Astrocyte (in vitro differentiated cells and primary cell): ENCODE data around the gene ZNF813. TPM values are rescaled to one million over a fixed set of nuclear protein-coding genes. Genes with fewer than 3 reads are reported as not detected.

Source experiments
- DNase-seq: peaks from one replicate; pipeline ENCODE4 v3.0.0-alpha.2; 2010; ENCODE audit warnings: low read depth
- FAIRE-seq: peaks from 2 replicates; lab custom pipeline; 2011; peaks lifted over from hg19 to GRCh38; lab: Jason Lieb, UNC
- H2AFZ ChIP-seq: 2 replicates; pipeline ENCODE4 v1.6.0; 2012; ENCODE audit warnings: low read depth, low read length, inconsistent platforms
- H3K27ac ChIP-seq: 2 replicates; pipeline ENCODE4 v1.5.1; 2011; ENCODE audit warnings: low read depth, low read length, inconsistent platforms
- H3K27me3 ChIP-seq: 2 replicates; pipeline ENCODE4 v1.6.0; 2011; ENCODE audit warnings: low read length, inconsistent platforms; ENCODE audit not compliant: insufficient read depth
- H3K36me3 ChIP-seq: 2 replicates; pipeline ENCODE4 v1.5.1; 2011; ENCODE audit warnings: low read length, inconsistent platforms; ENCODE audit not compliant: insufficient read depth
- H3K4me1 ChIP-seq: 2 replicates; pipeline ENCODE4 v1.5.1; 2011; ENCODE audit warnings: low read length, inconsistent platforms; ENCODE audit not compliant: insufficient read depth
- H3K4me2 ChIP-seq: 2 replicates; pipeline ENCODE4 v1.6.0; 2012; ENCODE audit warnings: low read length, inconsistent platforms
- H3K4me3 ChIP-seq: 2 replicates; pipeline ENCODE4 v1.5.1; 2011; ENCODE audit warnings: low read depth, mild to moderate bottlenecking, low read length, inconsistent platforms; ENCODE audit not compliant: insufficient read depth
- H3K79me2 ChIP-seq: 2 replicates; pipeline ENCODE4 v1.6.0; 2012; ENCODE audit warnings: mild to moderate bottlenecking, low read length, inconsistent platforms; ENCODE audit not compliant: insufficient read depth
- H3K9ac ChIP-seq: 2 replicates; pipeline ENCODE4 v1.6.0; 2012; ENCODE audit warnings: mild to moderate bottlenecking, low read length, inconsistent platforms
- H3K9me3 ChIP-seq: 2 replicates; pipeline ENCODE4 v1.5.1; 2012; ENCODE audit warnings: low read depth, mild to moderate bottlenecking, low read length, inconsistent platforms; ENCODE audit not compliant: insufficient read depth
- H4K20me1 ChIP-seq: 2 replicates; pipeline ENCODE4 v1.6.0; 2012; ENCODE audit warnings: low read length, inconsistent platforms; ENCODE audit not compliant: insufficient read depth
- H3K27ac Mint-ChIP-seq: one replicate; pipeline ENCODE4 v1.8.0; 2021; ENCODE audit warnings: mild to moderate bottlenecking, mixed read lengths; ENCODE audit not compliant: unreplicated experiment
- H3K27me3 Mint-ChIP-seq: one replicate; pipeline ENCODE4 v1.8.0; 2021; ENCODE audit warnings: low read depth, mixed read lengths; ENCODE audit not compliant: unreplicated experiment
- H3K36me3 Mint-ChIP-seq: one replicate; pipeline ENCODE4 v1.8.0; 2021; ENCODE audit warnings: low read depth, mixed read lengths; ENCODE audit not compliant: unreplicated experiment
- H3K4me1 Mint-ChIP-seq: one replicate; pipeline ENCODE4 v1.8.0; 2021; ENCODE audit warnings: low read depth, mixed read lengths; ENCODE audit not compliant: unreplicated experiment
- H3K4me3 Mint-ChIP-seq: one replicate; pipeline ENCODE4 v1.8.0; 2021; ENCODE audit warnings: mild to moderate bottlenecking, moderate library complexity, mixed read lengths; ENCODE audit not compliant: unreplicated experiment
- H3K9me3 Mint-ChIP-seq: one replicate; pipeline ENCODE4 v1.8.0; 2021; ENCODE audit warnings: mild to moderate bottlenecking, mixed read lengths; ENCODE audit not compliant: unreplicated experiment
- EZH2 ChIP-seq: IDR thresholded peaks from 2 replicates; pipeline ENCODE4 v1.6.1; 2012; ENCODE audit warnings: mild to moderate bottlenecking, low read length, inconsistent platforms; ENCODE audit not compliant: insufficient read depth
- total RNA-seq: library from RNA; stranded (reverse); gene quantifications from 2 replicates; pipeline ENCODE4 v1.2.1, GENCODE V29; 2021
- TF ChIP-seq, protein P1 (sequence below): IDR thresholded peaks from 2 replicates; pipeline ENCODE4 v1.5.1; 2011; ENCODE audit warnings: low read depth, mild to moderate bottlenecking, inconsistent platforms, low read length, moderate library complexity; ENCODE audit not compliant: insufficient read depth

The ZNF813 gene
- total RNA-seq, 1 donor from 2014 or later: 3.7 TPM

DNA sequence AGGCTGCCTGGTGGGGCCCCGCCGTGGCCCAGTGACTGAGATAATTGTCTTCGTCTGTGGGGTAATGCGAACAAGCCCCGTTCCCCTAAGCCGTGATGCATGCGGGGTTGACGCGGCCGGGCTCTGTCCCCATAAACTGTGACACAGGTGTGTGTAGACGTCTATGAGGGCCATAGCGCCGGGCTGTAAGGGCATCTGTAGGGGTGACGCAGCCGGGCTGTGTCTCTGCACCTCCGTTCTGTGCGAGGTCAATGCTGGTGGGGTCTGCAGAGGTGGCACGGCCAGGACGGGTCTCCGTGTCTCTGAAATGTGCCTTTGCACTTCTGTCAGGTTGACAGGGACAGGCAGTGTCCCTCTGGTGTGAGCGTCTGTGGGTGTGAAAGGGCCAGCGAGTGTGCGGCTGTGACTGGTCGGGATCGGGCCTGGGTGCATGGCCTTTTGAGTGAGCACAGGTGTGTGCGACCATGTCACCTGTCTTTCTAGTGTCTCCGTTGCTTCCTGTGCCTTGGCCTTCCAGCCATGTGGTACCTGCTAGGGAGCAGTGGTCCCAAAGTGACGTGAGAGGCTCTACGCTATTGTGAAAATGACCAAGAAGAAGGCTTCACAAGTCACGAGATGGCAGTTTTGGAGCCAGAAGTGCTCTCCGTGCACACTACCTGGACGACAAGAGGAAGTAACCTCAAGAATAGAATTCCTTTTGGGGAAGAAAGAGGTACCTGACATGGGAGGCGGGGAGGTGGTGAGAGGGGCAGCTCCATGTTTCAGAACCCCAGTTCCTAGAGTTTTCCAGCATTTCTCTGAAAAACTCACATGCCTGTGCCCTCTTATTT, 54.1 kb downstream of the ZNF813 start:
- TF ChIP-seq, protein P1, sequence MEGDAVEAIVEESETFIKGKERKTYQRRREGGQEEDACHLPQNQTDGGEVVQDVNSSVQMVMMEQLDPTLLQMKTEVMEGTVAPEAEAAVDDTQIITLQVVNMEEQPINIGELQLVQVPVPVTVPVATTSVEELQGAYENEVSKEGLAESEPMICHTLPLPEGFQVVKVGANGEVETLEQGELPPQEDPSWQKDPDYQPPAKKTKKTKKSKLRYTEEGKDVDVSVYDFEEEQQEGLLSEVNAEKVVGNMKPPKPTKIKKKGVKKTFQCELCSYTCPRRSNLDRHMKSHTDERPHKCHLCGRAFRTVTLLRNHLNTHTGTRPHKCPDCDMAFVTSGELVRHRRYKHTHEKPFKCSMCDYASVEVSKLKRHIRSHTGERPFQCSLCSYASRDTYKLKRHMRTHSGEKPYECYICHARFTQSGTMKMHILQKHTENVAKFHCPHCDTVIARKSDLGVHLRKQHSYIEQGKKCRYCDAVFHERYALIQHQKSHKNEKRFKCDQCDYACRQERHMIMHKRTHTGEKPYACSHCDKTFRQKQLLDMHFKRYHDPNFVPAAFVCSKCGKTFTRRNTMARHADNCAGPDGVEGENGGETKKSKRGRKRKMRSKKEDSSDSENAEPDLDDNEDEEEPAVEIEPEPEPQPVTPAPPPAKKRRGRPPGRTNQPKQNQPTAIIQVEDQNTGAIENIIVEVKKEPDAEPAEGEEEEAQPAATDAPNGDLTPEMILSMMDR: no peak
- Mint-ChIP-seq H3K27ac (no peak overlapping the region), H3K9me3 (peaks cover 5% of the 10 kb centered on the region), H3K4me3 (peak overlapping the region; percentile 98), H3K27me3 (no peaks in the 10 kb centered on the region), H3K36me3 (peaks cover 1% of the 10 kb centered on the region), H3K4me1 (no peaks in the 10 kb centered on the region)
- Histone ChIP-seq H3K36me3 (no peaks in the 10 kb centered on the region), H3K27ac (peak overlapping the region; percentile 11), H3K79me2 (peaks cover 9% of the 10 kb centered on the region), H4K20me1 (no peaks in the 10 kb centered on the region), H2AFZ (peak overlapping the region; percentile 94), H3K9me3 (peaks cover 9% of the 10 kb centered on the region), H3K4me1 (peaks cover 9% of the 10 kb centered on the region), H3K9ac (peak overlapping the region; percentile 75), H3K4me2 (peak overlapping the region; percentile 97), H3K27me3 (no peaks in the 10 kb centered on the region), H3K4me3 (peak overlapping the region; percentile 80)
- DNase-seq: no peak
- FAIRE-seq: no peak

DNA sequence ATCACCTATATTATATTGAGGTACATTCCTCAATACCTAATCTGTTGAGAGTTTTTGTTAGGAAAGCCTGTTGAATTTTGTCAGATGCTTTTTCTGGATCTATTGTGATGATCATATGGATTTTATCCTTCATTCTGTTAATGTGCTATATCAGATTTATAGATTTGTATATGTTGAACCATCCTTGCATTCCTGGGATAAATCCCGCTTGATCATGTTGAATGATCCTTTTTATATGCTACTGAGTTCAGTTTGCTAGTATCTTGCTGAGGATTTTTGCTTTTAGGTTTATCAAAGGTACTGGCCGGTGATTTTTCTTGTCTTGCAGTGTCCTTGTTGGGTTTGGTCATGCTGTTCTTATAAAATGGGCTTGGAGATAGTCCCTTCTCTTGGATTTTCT, 58.4 kb downstream of the ZNF813 start:
- H2AFZ ChIP-seq: no peak overlapping the region

More for the DNA sequence above, 58.4 kb downstream of the ZNF813 start:
- Histone ChIP-seq H3K27ac (no peak overlapping the region), H3K79me2 (peaks cover 9% of the 10 kb centered on the region), H3K9me3 (no peaks in the 10 kb centered on the region), H3K36me3 (peaks cover 3% of the 10 kb centered on the region), H4K20me1 (no peaks in the 10 kb centered on the region), H3K9ac (no peak overlapping the region), H3K4me1 (peaks cover 6% of the 10 kb centered on the region), H3K4me3 (no peak overlapping the region), H3K27me3 (no peaks in the 10 kb centered on the region), H3K4me2 (no peak overlapping the region)
- TF ChIP-seq, protein P1: no peak
- TF ChIP-seq EZH2: no peak
- Mint-ChIP-seq H3K27ac (no peak overlapping the region), H3K36me3 (peaks cover 1% of the 10 kb centered on the region), H3K4me3 (no peak overlapping the region), H3K4me1 (no peaks in the 10 kb centered on the region), H3K9me3 (peaks cover 3% of the 10 kb centered on the region), H3K27me3 (no peaks in the 10 kb centered on the region)
- DNase-seq (no peak), FAIRE-seq (no peak)
